ENCODE measurements around the gene KPNB1.

GRCh38 chr17:47692137-47692894 lies 42.6 kb downstream of the KPNB1 start:
- TF ChIP-seq SP1 (IDR thresholded peaks at IDR 0.05) (no peak), FOXM1 (IDR thresholded peaks at IDR 0.05; ENCODE audit: borderline replicate concordance) (no peak), HDGF (IDR thresholded peaks at IDR 0.05; ENCODE audit: borderline replicate concordance) (no peak), PKNOX1 (IDR thresholded peaks at IDR 0.05) (no peak), LEF1 (IDR thresholded peaks at IDR 0.05; ENCODE audit: borderline replicate concordance) (no peak), CTBP1 (IDR thresholded peaks at IDR 0.05; ENCODE audit: borderline replicate concordance) (no peak), BHLHE40 (IDR thresholded peaks at IDR 0.05; ENCODE audit: borderline replicate concordance) (no peak), FOXK2 (IDR thresholded peaks at IDR 0.05) (no peak), FOXA1 (IDR thresholded peaks at IDR 0.05) (no peak), TARDBP (IDR thresholded peaks at IDR 0.05) (no peak), ELF4 (IDR thresholded peaks at IDR 0.05) (no peak), NFRKB (IDR thresholded peaks at IDR 0.05) (no peak)
